SK-N-MC (cell line): ENCODE results near the gene LRRC56.

Source experiments
- EZH2 ChIP-seq: fragments of 200-600 bp; sonication (generic); IDR thresholded peaks from one replicate; pipeline ENCODE4 v1.6.1; 2017; ENCODE audit warnings: antibody characterized with exemption
- POLR2AphosphoS5 ChIP-seq: IDR thresholded peaks from 2 replicates; pipeline ENCODE4 v1.6.1; 2012; ENCODE audit warnings: mild to moderate bottlenecking, low read depth, low read length, borderline replicate concordance

GRCh38 chr11:555227-555779 is 18.0 kb downstream of the LRRC56 start:
- TF ChIP-seq POLR2AphosphoS5 (no peak), EZH2 (no peak)
